OCI-LY3 (cell line): ENCODE measurements around the gene ANK3.

ENCODE experiments used
- CTCF ChIP-seq: fragments of 200-600, 300-600 bp; sonication (generic); IDR thresholded peaks from 2 replicates; pipeline ENCODE4 v1.5.1; 2014; ENCODE audit warnings: antibody characterized with exemption, low read length, low read depth
- EZH2phosphoT487 ChIP-seq: fragments of 200-600 bp; shearing (Covaris generic); IDR thresholded peaks from 2 replicates; pipeline ENCODE4 v1.6.1; 2018; ENCODE audit warnings: antibody characterized with exemption, mixed run types, low read depth

DNA sequence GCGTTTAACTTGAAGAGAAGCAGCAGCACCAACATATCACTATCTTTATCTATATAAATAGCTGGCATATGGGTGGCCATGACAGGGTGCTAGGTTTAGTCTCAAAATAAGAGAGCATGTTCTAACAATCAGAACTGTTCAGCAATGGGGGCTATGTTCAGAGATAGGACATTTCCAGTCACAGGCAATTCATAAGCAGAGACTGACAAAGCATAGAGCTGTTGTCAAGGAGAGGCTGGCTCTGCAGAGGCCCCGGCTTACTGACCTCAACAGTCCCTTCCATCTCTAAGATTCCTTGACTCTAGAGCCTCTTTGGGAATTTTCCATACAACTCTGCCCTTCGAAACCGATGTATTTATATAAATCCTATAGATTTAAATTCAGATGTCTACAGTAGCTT lies 17.2 kb downstream of the ANK3 start:
- TF ChIP-seq CTCF: no peak
- no peak for TF ChIP-seq EZH2phosphoT487
